Keratinocyte (primary cell): ENCODE measurements around the gene CBX2.

ENCODE experiments used
- CTCF ChIP-seq, 3 experiments: IDR thresholded peaks in 1 of 3; conservative IDR thresholded peaks in 1 of 3; optimal IDR thresholded peaks in 1 of 3; 2 replicates in 2 of 3; 3 replicates in 1 of 3; pipeline versions ENCODE3 to v1.5.1; 2011; ENCODE audit warnings: low read length in 3 of 3, mild to moderate bottlenecking in 3 of 3, moderate library complexity in 2 of 3, control low read depth in 1 of 3, inconsistent platforms in 1 of 3; ENCODE audit not compliant: insufficient read depth in 2 of 3; ENCODE audit errors: extremely low read depth in 1 of 3
- EZH2 ChIP-seq: IDR thresholded peaks from one replicate; pipeline ENCODE4 v1.6.1; 2012; ENCODE audit warnings: inconsistent platforms, mild to moderate bottlenecking, low read length, moderate library complexity

DNA sequence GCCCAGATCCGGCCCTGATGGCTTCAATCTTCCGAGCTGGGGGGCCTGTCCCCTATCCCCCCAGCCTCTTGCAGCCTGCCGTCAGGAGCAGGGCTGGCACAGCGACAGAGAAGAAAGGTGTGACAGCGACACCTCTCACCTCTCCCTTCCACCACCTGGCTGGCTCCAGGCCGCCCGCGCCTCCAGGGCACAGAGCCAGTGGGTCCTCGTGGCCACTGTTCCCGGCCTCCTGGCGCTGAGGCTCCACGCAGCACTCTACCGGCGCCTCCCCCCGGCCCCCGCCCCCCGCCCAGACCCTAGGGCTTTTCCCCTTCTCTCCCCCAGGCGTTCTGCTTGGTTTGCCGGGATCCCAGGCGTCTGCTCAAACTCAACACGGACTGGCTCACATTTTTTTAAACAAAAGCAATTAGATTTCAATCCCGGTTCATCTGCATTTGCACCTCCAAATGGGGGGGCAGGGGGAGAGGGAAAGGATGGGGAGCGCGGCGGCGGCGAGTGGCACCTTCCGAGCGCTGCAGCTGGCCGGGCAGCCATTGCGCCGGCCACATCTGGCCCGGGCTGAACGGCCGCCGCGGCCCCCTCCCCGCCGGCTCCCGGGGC is 31.7 kb downstream of the CBX2 start:
- TF ChIP-seq CTCF (optimal IDR thresholded peaks at IDR 0.05 in 1 of 3, IDR thresholded peaks at IDR 0.05 in 1 of 3, conservative IDR thresholded peaks at IDR 0.05 in 1 of 3; ENCODE audit: extremely low read depth in 1 of 3, insufficient read depth in 2 of 3, low read length in 3 of 3) (no peak), EZH2 (no peak)
